Muscle of leg (tissue), 11 donors: Measurements from ENCODE around the gene SDR39U1. TPM values are rescaled to one million over a fixed set of nuclear protein-coding genes. Genes with fewer than 3 reads are reported as not detected.

Source experiments
- DNase-seq: peaks from one replicate; pipeline ENCODE4 v3.0.0; 2013
- H3K27ac ChIP-seq: one replicate; pipeline ENCODE4 v1.5.1; 2013; ENCODE audit warnings: mild to moderate bottlenecking, low read length, control low read depth
- H3K27me3 ChIP-seq: one replicate; pipeline ENCODE4 v1.6.1; 2013; ENCODE audit warnings: low read length; ENCODE audit not compliant: control insufficient read depth, insufficient read depth
- H3K36me3 ChIP-seq: one replicate; pipeline ENCODE4 v1.6.1; 2013; ENCODE audit warnings: low read length; ENCODE audit not compliant: control insufficient read depth, insufficient read depth
- H3K4me1 ChIP-seq: one replicate; pipeline ENCODE4 v1.6.1; 2013; ENCODE audit warnings: low read length; ENCODE audit not compliant: control insufficient read depth, insufficient read depth
- H3K4me3 ChIP-seq: one replicate; pipeline ENCODE4 v1.5.1; 2013; ENCODE audit warnings: low read length, control low read depth
- H3K9me3 ChIP-seq: replicated peaks from 2 replicates; pipeline ENCODE4 v1.6.1; 2013; ENCODE audit warnings: low read depth, low read length; ENCODE audit not compliant: control insufficient read depth
- WGBS: methylation state at CpG from one replicate; pipeline ENCODE4 v1.1.5; 2013; ENCODE audit warnings: missing lambda C conversion rate; ENCODE audit not compliant: insufficient coverage; 5-methylcytosine and 5-hydroxymethylcytosine counted together
- polyA plus RNA-seq, 8 donors: library from polyadenylated mRNA; unstranded; fragments of 120-200 nt; gene quantifications; one replicate each; pipeline versions ENCODE4 v1.2.1 to v1.2.3, GENCODE V29; 2013; ENCODE audit warnings: inconsistent platforms in 1 of 8, low replicate concordance in 1 of 8; ENCODE audit not compliant: insufficient read length in 8 of 8, insufficient read depth in 1 of 8
- total RNA-seq: library from RNA; stranded (reverse); fragments of 120-200 nt; gene quantifications from one replicate; pipeline ENCODE4 v1.2.4, GENCODE V29; 2013

SDR39U1 gene
- total and polyA plus RNA-seq, 9 donors, result 18.8 to 65.3 (median 52.7) TPM

DNA sequence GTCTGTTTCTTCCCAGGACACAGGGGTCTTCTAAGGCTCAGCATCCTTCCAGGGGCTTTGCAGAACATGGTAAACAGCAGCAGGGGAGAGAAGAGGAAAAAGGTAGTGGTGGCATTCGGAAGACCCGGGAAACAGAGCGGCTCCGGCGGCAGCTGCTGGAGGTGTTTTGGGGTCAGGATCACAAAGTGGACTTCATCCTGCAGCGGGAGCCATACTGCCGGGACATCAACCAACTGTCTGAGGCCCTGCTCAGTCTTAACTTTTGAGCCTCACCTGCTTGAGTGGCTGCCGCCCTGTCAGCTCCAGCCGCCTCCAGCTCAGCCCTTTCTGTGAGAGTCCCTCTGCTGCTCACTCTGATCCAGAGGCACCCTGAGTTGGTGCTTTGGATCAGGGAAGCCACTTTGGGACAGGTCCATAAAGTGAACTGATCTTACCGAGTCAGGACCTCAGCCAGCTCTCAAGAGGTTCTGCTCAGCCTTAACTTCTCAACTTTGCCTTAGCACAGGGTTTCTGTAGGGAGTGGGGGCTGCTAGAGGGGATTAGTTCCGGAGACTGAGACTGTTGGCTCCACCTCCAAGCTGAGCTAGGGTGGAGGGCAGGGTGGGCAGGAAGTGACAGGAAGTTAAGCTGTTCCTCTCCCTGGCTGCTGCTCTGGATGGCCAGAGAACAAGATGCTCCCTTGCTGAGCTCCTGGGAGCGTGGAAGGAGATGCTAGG is 5.4 kb downstream of the SDR39U1 start:
- 71% methylated on average over 10 of the region's 12 CpGs for WGBS
- peak overlapping the region; percentile 79 for H3K27ac ChIP-seq

DNA sequence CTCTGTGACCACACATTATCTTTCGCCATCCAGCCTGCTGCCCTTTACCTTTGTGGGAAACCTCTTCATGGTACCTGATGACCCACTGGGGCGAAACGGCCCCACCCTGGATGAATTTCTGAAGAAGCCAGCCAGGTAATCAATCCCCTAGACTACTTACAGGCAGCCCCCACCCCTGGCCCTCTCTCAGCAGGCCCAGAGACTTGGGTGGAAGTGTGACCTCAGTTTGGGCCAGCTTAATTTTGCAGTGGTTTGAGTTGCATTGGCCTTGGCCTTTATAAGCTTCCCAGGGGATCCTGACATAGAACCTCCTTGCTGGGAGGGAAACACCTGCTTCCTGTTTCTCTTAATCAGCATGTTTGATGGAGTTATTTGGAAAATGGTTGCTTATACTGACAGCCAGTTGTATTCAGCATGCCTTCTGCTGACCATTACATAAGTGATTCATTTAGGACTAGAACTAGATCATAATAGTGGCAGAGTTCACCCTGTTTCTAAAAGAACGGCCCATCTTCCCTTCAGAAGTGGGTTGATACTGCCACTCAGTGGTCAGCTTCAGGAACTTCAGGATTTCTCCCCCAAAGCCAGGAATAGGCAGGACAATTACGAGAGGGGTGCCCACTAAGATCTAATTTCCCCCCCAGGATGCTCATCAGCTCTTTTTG is 6.1 kb downstream of the SDR39U1 start:
- no peak overlapping the region for H3K4me3 ChIP-seq
- peak; percentile 85 for DNase-seq
- peaks cover 30% of the 10 kb centered on the region for H3K4me1 ChIP-seq
- WGBS, result 70% methylated on average over 3 of the region's 5 CpGs
- peak overlapping the region; percentile 79 for H3K27ac ChIP-seq
- no peaks in the 10 kb centered on the region for H3K27me3 ChIP-seq
- H3K36me3 ChIP-seq, result peaks cover 89% of the 10 kb centered on the region
- H3K9me3 ChIP-seq, result no peaks in the 10 kb centered on the region

More for the DNA sequence above, 5.4 kb downstream of the SDR39U1 start:
- Histone ChIP-seq H3K4me1 (peaks cover 28% of the 10 kb centered on the region), H3K4me3 (no peak overlapping the region), H3K36me3 (peaks cover 83% of the 10 kb centered on the region), H3K27me3 (no peaks in the 10 kb centered on the region), H3K9me3 (no peaks in the 10 kb centered on the region)
- no peak for DNase-seq

DNA sequence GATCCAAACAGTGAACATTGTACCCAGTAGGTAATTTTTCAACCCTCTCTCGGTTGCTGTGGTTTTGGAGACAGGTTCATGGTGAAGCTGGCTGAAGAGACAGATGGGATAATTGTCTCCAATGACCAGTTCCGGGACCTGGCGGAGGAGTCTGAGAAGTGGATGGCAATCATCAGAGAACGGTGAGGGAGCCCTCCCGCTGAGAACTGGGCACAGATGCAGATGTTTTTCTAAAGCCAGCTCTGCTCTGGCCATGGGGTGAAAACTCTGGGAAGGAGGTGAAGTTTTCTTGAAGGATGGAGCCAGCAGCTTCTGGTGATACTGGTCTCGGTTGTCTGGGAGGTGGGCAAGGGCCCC is 6.6 kb downstream of the SDR39U1 start:
- H3K4me3 ChIP-seq, result no peak overlapping the region
- no peak for DNase-seq
- no peaks in the 10 kb centered on the region for H3K27me3 ChIP-seq
- H3K27ac ChIP-seq, result peak overlapping the region; percentile 79
- WGBS, result 63% methylated on average over 4 of the region's 6 CpGs
- no peaks in the 10 kb centered on the region for H3K9me3 ChIP-seq
- H3K4me1 ChIP-seq, result peaks cover 32% of the 10 kb centered on the region
- peaks cover 91% of the 10 kb centered on the region for H3K36me3 ChIP-seq

DNA sequence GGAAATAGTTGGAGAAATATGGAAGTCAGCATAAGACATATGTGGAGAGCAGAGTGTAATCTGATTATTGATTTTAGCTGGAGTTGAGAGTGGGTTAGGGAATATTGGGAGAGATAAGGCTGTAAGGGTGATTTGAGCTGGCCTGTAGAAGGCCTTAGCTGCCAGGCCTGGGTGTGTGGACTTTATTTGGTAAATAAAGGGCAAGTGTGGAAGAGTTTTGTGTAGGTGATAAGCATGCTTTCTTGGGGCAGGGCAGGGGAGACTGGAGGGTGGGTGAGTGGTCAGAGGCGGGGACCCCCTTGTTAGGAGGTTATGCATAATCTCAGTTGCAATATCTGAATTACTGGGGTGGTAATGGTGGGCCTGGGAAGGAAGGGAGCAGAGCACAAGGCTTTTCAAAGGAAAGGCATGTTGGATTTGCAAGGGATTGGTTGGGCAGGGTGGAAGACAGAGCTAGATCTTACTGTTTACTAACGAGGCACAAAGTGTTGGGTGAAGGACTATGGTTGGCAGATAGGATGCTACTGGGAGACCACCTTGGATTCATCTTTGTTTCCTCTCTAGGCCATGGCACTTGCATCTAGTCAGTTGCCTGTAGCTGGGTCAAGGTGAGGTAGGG is 7.3 kb downstream of the SDR39U1 start:
- no peak overlapping the region for H3K27ac ChIP-seq

DNA sequence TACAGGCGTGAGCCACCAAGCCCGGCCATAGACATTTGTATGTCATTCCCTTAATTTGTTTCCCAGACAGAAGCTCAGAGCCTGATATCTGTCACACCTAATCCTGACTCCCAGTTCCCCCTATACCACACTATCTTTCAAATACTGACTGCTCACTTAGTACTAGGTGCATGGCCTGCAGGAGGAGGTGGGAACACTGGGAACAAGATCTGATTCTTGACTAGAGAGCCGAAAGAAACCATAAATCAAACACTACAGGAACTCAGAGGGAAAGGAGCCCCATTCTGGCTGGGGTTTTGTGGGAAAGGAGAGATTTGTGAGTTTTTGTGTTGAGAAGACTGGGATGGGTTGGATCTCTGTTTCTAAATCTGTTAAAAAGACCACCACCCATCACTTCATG is 7.9 kb downstream of the SDR39U1 start:
- Histone ChIP-seq H3K36me3 (peaks cover 78% of the 10 kb centered on the region), H3K4me3 (no peak overlapping the region), H3K27me3 (no peaks in the 10 kb centered on the region), H3K4me1 (peaks cover 38% of the 10 kb centered on the region), H3K27ac (no peak overlapping the region), H3K9me3 (no peaks in the 10 kb centered on the region)
- DNase-seq, result peak; percentile 0
- 63% methylated on average over 2 of the region's 3 CpGs for WGBS

More for the DNA sequence above, 7.3 kb downstream of the SDR39U1 start:
- Histone ChIP-seq H3K27me3 (no peaks in the 10 kb centered on the region), H3K36me3 (peaks cover 84% of the 10 kb centered on the region), H3K4me1 (peaks cover 38% of the 10 kb centered on the region), H3K9me3 (no peaks in the 10 kb centered on the region), H3K4me3 (no peak overlapping the region)
- WGBS, result 81% methylated on average over 2 of the region's 2 CpGs
- DNase-seq, result no peak

DNA sequence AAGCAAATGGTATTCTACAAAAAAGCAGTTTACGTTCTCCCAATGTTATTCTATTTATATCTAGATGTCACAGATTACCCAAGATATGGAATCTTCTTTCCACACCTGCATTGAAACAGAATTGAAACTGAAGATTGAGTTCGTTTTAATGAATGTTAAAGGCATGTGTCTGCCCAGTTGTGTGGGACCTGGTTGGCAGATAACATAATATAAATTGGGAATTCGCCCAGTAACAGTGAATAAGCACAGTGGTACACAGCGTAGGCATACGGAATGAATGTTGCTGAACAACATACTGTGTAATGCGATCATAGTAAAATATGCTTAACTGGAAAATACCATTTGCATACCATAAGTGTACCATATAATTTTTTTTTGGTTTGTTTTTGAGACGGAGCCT is 8.5 kb downstream of the SDR39U1 start:
- Histone ChIP-seq H3K4me3 (no peak overlapping the region), H3K36me3 (peaks cover 72% of the 10 kb centered on the region), H3K27ac (no peak overlapping the region), H3K4me1 (peaks cover 44% of the 10 kb centered on the region), H3K27me3 (no peaks in the 10 kb centered on the region), H3K9me3 (no peaks in the 10 kb centered on the region)
- WGBS, result 83% methylated on average over 2 of the region's 7 CpGs
- DNase-seq, result peak; percentile 0

DNA sequence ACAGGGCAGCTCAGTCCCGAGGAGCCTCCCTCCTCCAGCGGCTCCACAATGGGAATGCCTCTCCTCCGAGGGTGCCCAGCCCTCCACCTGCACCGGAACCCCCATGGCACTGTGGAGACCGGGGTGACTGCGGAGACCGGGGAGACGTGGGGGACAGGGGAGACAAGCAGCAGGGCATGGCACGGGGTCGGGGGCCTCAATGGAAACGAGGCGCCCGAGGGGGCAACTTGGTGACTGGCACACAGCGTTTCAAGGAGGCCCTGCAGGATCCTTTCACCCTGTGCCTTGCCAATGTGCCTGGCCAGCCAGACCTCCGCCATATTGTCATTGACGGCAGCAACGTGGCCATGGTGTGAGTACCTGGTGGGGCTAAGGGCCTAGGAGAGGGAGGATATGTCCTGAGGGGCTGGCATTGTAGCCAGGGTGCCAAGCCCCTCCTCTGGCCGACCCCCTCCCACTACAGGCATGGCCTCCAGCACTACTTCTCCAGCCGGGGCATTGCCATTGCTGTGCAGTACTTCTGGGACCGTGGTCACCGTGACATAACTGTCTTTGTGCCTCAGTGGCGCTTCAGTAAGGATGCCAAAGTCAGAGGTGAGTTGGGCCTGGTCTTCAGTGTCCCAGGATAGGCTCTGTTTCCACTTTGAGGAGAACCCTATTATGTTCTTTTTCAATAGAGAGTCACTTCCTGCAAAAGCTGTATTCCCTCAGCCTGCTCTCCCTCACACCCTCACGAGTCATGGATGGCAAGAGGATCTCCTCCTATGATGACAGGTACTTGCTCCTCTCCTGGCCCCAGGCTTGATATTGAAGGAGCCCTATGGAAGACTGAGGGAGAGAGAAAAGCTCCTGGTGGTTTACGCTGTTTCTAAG is 10.1 kb downstream of the SDR39U1 start:
- Histone ChIP-seq H3K27ac (no peak overlapping the region), H3K36me3 (peaks cover 56% of the 10 kb centered on the region), H3K27me3 (no peaks in the 10 kb centered on the region), H3K9me3 (no peaks in the 10 kb centered on the region), H3K4me3 (no peak overlapping the region), H3K4me1 (peaks cover 45% of the 10 kb centered on the region)
- 84% methylated on average over 16 of the region's 24 CpGs for WGBS
- DNase-seq, result peak; percentile 17

DNA sequence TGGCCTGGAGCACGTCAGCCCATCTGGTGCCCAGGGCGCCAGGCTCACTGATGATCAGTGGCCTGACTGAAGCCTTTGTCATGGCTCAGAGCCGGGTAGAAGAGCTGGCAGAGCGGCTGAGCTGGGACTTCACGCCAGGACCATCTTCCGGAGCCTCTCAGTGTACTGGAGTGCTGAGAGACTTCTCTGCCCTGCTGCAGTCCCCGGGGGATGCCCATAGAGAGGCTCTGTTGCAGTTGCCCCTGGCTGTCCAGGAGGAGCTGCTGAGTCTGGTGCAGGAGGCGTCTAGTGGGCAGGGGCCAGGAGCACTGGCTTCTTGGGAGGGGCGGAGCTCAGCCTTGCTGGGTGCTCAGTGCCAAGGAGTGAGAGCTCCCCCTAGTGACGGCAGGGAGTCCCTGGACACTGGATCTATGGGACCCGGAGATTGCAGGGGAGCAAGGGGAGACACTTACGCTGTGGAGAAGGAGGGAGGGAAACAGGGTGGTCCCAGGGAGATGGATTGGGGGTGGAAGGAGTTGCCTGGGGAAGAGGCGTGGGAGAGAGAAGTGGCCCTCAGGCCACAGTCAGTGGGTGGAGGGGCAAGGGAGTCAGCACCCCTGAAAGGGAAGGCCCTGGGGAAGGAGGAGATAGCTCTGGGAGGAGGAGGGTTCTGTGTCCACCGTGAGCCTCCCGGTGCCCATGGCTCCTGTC is 10.9 kb downstream of the SDR39U1 start:
- H3K4me1 ChIP-seq, result peaks cover 37% of the 10 kb centered on the region

DNA sequence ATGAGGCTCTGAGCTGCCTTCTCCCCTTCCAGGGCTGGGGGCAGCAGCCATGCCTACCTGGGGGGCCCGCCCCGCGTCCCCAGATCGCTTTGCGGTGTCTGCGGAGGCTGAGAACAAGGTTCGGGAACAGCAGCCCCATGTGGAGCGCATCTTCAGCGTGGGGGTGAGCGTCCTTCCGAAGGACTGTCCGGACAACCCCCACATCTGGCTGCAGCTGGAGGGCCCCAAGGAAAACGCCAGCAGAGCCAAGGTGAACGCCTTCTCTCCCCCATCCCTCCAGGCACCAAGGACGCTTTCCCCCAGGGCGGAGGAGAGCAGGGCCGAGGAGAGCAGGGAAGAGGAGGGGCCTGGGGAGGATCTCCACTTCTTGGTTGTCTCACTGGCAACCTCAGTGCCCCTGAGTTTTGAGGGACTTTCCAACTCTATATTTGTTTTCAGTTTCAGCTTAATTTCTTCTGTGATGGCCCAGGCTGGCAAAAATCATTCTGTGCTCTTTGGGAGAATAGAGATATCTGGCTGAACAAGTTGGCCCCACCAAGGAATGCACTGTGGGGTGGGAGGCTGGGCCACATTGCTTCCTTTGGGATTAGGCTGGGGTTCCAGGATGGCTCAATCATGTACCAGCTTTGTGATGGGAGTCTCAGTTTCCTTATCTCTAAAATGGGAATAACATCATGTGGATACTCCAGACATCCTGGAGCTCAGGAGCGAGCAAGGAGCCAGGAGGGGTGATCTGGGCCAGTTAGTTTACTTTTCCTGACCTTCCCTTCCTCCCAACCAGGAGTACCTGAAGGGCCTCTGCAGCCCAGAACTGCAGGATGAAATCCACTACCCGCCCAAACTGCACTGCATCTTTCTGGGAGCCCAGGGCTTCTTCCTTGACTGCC is 11.7 kb downstream of the SDR39U1 start:
- peaks cover 30% of the 10 kb centered on the region for H3K4me1 ChIP-seq

More for the DNA sequence above, 10.9 kb downstream of the SDR39U1 start:
- DNase-seq, result peak; percentile 93
- no peaks in the 10 kb centered on the region for H3K9me3 ChIP-seq
- H3K27ac ChIP-seq, result no peak overlapping the region
- peaks cover 49% of the 10 kb centered on the region for H3K36me3 ChIP-seq
- no peak overlapping the region for H3K4me3 ChIP-seq
- no peaks in the 10 kb centered on the region for H3K27me3 ChIP-seq
- 39% methylated on average over 13 of the region's 15 CpGs for WGBS

More for the DNA sequence above, 11.7 kb downstream of the SDR39U1 start:
- Histone ChIP-seq H3K27me3 (no peaks in the 10 kb centered on the region), H3K9me3 (no peaks in the 10 kb centered on the region), H3K4me3 (peak overlapping the region; percentile 63), H3K36me3 (peaks cover 41% of the 10 kb centered on the region), H3K27ac (peak overlapping the region; percentile 96)
- WGBS, result 45% methylated on average over 7 of the region's 19 CpGs
- peak; percentile 67 for DNase-seq
